Camera-type eye (tissue), 1 donor: Measurements from ENCODE around the gene CASR. TPM values are rescaled to one million over a fixed set of nuclear protein-coding genes. Genes with fewer than 3 reads are reported as not detected.

Experiments used
- total RNA-seq: library from RNA; depleted of rRNA; stranded (reverse); fragments of >200 nt; gene quantifications from one replicate; pipeline ENCODE4 v1.2.3, GENCODE V29; 2014

The CASR gene, protein sequence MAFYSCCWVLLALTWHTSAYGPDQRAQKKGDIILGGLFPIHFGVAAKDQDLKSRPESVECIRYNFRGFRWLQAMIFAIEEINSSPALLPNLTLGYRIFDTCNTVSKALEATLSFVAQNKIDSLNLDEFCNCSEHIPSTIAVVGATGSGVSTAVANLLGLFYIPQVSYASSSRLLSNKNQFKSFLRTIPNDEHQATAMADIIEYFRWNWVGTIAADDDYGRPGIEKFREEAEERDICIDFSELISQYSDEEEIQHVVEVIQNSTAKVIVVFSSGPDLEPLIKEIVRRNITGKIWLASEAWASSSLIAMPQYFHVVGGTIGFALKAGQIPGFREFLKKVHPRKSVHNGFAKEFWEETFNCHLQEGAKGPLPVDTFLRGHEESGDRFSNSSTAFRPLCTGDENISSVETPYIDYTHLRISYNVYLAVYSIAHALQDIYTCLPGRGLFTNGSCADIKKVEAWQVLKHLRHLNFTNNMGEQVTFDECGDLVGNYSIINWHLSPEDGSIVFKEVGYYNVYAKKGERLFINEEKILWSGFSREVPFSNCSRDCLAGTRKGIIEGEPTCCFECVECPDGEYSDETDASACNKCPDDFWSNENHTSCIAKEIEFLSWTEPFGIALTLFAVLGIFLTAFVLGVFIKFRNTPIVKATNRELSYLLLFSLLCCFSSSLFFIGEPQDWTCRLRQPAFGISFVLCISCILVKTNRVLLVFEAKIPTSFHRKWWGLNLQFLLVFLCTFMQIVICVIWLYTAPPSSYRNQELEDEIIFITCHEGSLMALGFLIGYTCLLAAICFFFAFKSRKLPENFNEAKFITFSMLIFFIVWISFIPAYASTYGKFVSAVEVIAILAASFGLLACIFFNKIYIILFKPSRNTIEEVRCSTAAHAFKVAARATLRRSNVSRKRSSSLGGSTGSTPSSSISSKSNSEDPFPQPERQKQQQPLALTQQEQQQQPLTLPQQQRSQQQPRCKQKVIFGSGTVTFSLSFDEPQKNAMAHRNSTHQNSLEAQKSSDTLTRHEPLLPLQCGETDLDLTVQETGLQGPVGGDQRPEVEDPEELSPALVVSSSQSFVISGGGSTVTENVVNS
- total RNA-seq = 0.05 TPM

GRCh38 chr3:122183521-122183892 is at the start of gene CASR:
CASR (plus strand) TSS chr3:122183668; CDS start chr3:122254190, 70,522 bp downstream.

DNA sequence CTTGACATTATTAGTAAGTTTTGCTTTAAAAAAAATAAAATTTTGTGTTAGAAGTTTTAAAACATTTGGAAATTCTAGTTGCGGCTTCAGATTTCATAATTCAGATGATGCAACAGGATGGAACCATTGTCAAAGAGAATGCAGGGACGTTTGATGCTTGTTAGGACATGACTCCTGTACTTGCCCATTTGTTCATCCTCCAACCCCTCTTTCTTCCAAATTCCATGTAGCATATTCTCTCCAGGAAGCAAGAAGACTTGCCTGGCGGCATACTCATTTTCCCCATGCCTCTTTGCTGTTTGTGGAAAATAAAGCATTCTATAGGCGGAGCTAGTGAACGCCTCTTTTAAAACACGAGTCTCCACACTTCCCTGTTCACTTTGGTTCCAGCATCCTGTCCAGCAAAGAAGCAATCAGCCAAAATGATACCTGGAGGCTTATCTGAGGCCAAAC is 141.4 kb downstream of the CASR start, which contains the start of gene CSTA:
Gene CSTA (plus strand): TSS at position 378 of the 453 bp plus-strand sequence. CDS start 45 bp downstream, at position 423.

Other genes with a start within 250 kb of the CASR start
- gene ILDR1, start 161.4 kb upstream of the CASR start, total RNA-seq = 0.99 TPM
- 4.0 TPM for gene CD86, start 128.3 kb upstream of the CASR start, total RNA-seq
- gene CSTA, start 141.6 kb downstream of the CASR start, total RNA-seq = not detected
- gene MIX23, start 199.6 kb downstream of the CASR start, total RNA-seq = 22.8 TPM
- 15.4 TPM for gene FAM162A, start 200.5 kb downstream of the CASR start, total RNA-seq
- 8.7 TPM for gene WDR5B, start 232.4 kb downstream of the CASR start, total RNA-seq